HepG2 (cell line): ENCODE results near the gene NUDT17. TPM values are rescaled to one million over a fixed set of nuclear protein-coding genes. Genes with fewer than 3 reads are reported as not detected.

Experiments used
- BORCS8-MEF2B ChIP-seq: sonication (generic); formaldehyde crosslinking; IDR thresholded peaks from 2 replicates; pipeline ENCODE4 v1.8.0; 2022; ENCODE audit warnings: mild to moderate bottlenecking, missing genetic modification reagents
- ETV5 ChIP-seq: IDR thresholded peaks from 2 replicates; pipeline ENCODE4 v1.6.1; 2018; ENCODE audit warnings: missing biosample characterization, missing genetic modification reagents, inconsistent platforms, borderline replicate concordance
- MAFG ChIP-seq: sonication (generic); formaldehyde crosslinking; IDR thresholded peaks from 2 replicates; pipeline ENCODE4 v1.5.1; 2020; ENCODE audit warnings: mild to moderate bottlenecking, missing genetic modification reagents
- MTA1 ChIP-seq: sonication (generic); formaldehyde crosslinking; IDR thresholded peaks from 2 replicates; pipeline ENCODE4 v1.4.0; 2020; ENCODE audit warnings: missing genetic modification reagents, mild to moderate bottlenecking, borderline replicate concordance
- RAD21 ChIP-seq: fragments of 450-650 bp; formaldehyde crosslinking; IDR thresholded peaks from 2 replicates; pipeline ENCODE4 v1.5.0; 2020; ENCODE audit warnings: mild to moderate bottlenecking
- USF2 ChIP-seq, 2 experiments: sonication (generic) in 1 of 2; formaldehyde crosslinking in 1 of 2; IDR thresholded peaks; 2 replicates each; pipeline versions ENCODE4 v1.5.1 to v1.6.1; 2011 to 2020; ENCODE audit warnings: borderline replicate concordance in 1 of 2, low read depth in 1 of 2, low read length in 1 of 2, mild to moderate bottlenecking in 1 of 2, missing genetic modification reagents in 1 of 2, moderate library complexity in 1 of 2
- WIZ ChIP-seq: sonication (generic); formaldehyde crosslinking; IDR thresholded peaks from 2 replicates; pipeline ENCODE4 v1.5.1; 2020; ENCODE audit warnings: mild to moderate bottlenecking, missing genetic modification reagents
- ZMYM2 ChIP-seq: sonication (generic); formaldehyde crosslinking; IDR thresholded peaks from 2 replicates; pipeline ENCODE4 v1.8.0; 2022; ENCODE audit warnings: mild to moderate bottlenecking, missing genetic modification reagents
- ZNF580 ChIP-seq: IDR thresholded peaks from 2 replicates; pipeline ENCODE4 v1.6.1; 2016; ENCODE audit warnings: low read depth, borderline replicate concordance
- ZNF598 ChIP-seq: sonication (generic); formaldehyde crosslinking; IDR thresholded peaks from 2 replicates; pipeline ENCODE4 v1.5.1; 2020; ENCODE audit warnings: mild to moderate bottlenecking, missing genetic modification reagents, borderline replicate concordance
- ZNF605 ChIP-seq: sonication (generic); formaldehyde crosslinking; IDR thresholded peaks from 2 replicates; pipeline ENCODE4 v1.8.0; 2022; ENCODE audit warnings: mild to moderate bottlenecking, missing genetic modification reagents
- ZNF768 ChIP-seq: sonication (generic); formaldehyde crosslinking; IDR thresholded peaks from 2 replicates; pipeline ENCODE4 v1.4.0; 2020; ENCODE audit warnings: missing genetic modification reagents
- polyA plus RNA-seq, 8 experiments: library from polyadenylated mRNA; depleted of rRNA in 3 of 8; stranded (reverse) in 7 of 8; unstranded in 1 of 8; fragments of >200 nt; fragmentation: Illumina TruSeq in 4 of 8; extraction: Trizol in 4 of 8; gene quantifications; 2 replicates each; pipeline versions ENCODE4 v1.2.1 to v1.2.3, GENCODE V29; 2011 to 2016; ENCODE audit warnings: low read depth in 4 of 8, missing spikeins in 1 of 8, mixed read lengths in 1 of 8; ENCODE audit not compliant: insufficient read depth in 1 of 8
- total RNA-seq, 5 experiments: library from RNA; depleted of rRNA; stranded (reverse); fragments of >200 nt; fragmentation: Illumina TruSeq; extraction: Trizol; gene quantifications; 2 replicates each; pipeline ENCODE4 v1.2.3, GENCODE V29; 2016; ENCODE audit warnings: low read depth in 1 of 5
- TF ChIP-seq, protein P1 (sequence below): IDR thresholded peaks from 2 replicates; pipeline ENCODE4 v1.6.1; 2016; ENCODE audit warnings: low read depth, control low read depth
- TF ChIP-seq, protein P2 (sequence below): IDR thresholded peaks from 2 replicates; pipeline ENCODE4 v1.6.1; 2016
- TF ChIP-seq, protein P3 (sequence below): sonication (generic); formaldehyde crosslinking; IDR thresholded peaks from 2 replicates; pipeline ENCODE4 v1.8.0; 2022; ENCODE audit warnings: mild to moderate bottlenecking, missing genetic modification reagents, moderate library complexity
- TF ChIP-seq, protein P4 (sequence below): sonication (generic); formaldehyde crosslinking; IDR thresholded peaks from 2 replicates; pipeline ENCODE4 v1.5.1; 2020; ENCODE audit warnings: missing genetic modification reagents, mild to moderate bottlenecking, borderline replicate concordance

The NUDT17 gene
- total and polyA plus RNA-seq, 2 of the 13 experiments (the other 11 are each of a cell fraction or from before 2014, with no cell fraction given), result 2.6 to 5.8 TPM

- TF ChIP-seq ZNF580 (CRISPR knock-in tag) (0 out of 2 replicates have a peak, but pooled peaks have one; percentile 52), USF2 (IDR thresholded peaks at IDR 0.05; ENCODE audit: low read depth, low read length) (no peak), USF2 (CRISPR knock-in tag; IDR thresholded peaks at IDR 0.05; ENCODE audit: borderline replicate concordance) (0 out of 2 replicates have a peak, but pooled peaks have one; percentile 41), ETV5 (CRISPR knock-in tag) (peak; percentile 55; the same call in 1 of the 2 replicates), ZMYM2 (CRISPR knock-in tag) (no peak), BORCS8-MEF2B (peak; percentile 80; the same call in 1 of the 2 replicates), MAFG (CRISPR knock-in tag) (no peak), RAD21 (peak; percentile 78), ZNF598 (peak; percentile 62; the same call in 1 of the 2 replicates), ZNF605 (CRISPR knock-in tag) (peak; percentile 51; the same call in 1 of the 2 replicates), WIZ (CRISPR knock-in tag) (no peak; the same call in 1 of the 2 replicates), ZNF768 (CRISPR knock-in tag) (peak; percentile 68; the same call in 1 of the 2 replicates), MTA1 (CRISPR knock-in tag) (peak; percentile 12; the same call in 1 of the 2 replicates)
- TF ChIP-seq, protein P1, sequence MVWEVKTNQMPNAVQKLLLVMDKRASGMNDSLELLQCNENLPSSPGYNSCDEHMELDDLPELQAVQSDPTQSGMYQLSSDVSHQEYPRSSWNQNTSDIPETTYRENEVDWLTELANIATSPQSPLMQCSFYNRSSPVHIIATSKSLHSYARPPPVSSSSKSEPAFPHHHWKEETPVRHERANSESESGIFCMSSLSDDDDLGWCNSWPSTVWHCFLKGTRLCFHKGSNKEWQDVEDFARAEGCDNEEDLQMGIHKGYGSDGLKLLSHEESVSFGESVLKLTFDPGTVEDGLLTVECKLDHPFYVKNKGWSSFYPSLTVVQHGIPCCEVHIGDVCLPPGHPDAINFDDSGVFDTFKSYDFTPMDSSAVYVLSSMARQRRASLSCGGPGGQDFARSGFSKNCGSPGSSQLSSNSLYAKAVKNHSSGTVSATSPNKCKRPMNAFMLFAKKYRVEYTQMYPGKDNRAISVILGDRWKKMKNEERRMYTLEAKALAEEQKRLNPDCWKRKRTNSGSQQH (CRISPR knock-in tag), result peak; percentile 22; the same call in 1 of the 2 replicates
- TF ChIP-seq, protein P2, sequence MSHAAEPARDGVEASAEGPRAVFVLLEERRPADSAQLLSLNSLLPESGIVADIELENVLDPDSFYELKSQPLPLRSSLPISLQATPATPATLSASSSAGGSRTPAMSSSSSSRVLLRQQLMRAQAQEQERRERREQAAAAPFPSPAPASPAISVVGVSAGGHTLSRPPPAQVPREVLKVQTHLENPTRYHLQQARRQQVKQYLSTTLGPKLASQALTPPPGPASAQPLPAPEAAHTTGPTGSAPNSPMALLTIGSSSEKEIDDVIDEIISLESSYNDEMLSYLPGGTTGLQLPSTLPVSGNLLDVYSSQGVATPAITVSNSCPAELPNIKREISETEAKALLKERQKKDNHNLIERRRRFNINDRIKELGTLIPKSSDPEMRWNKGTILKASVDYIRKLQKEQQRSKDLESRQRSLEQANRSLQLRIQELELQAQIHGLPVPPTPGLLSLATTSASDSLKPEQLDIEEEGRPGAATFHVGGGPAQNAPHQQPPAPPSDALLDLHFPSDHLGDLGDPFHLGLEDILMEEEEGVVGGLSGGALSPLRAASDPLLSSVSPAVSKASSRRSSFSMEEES (CRISPR knock-in tag), result 0 out of 2 replicates have a peak, but pooled peaks have one; percentile 44
- TF ChIP-seq, protein P3, sequence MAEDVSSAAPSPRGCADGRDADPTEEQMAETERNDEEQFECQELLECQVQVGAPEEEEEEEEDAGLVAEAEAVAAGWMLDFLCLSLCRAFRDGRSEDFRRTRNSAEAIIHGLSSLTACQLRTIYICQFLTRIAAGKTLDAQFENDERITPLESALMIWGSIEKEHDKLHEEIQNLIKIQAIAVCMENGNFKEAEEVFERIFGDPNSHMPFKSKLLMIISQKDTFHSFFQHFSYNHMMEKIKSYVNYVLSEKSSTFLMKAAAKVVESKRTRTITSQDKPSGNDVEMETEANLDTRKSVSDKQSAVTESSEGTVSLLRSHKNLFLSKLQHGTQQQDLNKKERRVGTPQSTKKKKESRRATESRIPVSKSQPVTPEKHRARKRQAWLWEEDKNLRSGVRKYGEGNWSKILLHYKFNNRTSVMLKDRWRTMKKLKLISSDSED (CRISPR knock-in tag), result no peak
- TF ChIP-seq, protein P4, sequence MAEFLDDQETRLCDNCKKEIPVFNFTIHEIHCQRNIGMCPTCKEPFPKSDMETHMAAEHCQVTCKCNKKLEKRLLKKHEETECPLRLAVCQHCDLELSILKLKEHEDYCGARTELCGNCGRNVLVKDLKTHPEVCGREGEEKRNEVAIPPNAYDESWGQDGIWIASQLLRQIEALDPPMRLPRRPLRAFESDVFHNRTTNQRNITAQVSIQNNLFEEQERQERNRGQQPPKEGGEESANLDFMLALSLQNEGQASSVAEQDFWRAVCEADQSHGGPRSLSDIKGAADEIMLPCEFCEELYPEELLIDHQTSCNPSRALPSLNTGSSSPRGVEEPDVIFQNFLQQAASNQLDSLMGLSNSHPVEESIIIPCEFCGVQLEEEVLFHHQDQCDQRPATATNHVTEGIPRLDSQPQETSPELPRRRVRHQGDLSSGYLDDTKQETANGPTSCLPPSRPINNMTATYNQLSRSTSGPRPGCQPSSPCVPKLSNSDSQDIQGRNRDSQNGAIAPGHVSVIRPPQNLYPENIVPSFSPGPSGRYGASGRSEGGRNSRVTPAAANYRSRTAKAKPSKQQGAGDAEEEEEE, result peak; percentile 60; the same call in 1 of the 2 replicates
Observed at GRCh38 chr1:145845514-145846161, at the start of gene NUDT17 (continued).
